GM18907 (cell line): Measurements from ENCODE around the gene FUZ.

Experiments
- ATAC-seq: cut with Tn5 transposase; IDR thresholded peaks from one replicate; pipeline ENCODE4 v1.9.1; 2021; ENCODE audit warnings: mild to moderate bottlenecking, moderate library complexity; ENCODE audit not compliant: unreplicated experiment

FUZ gene

GRCh38 chr19:49807904-49808675, 5.0 kb downstream of the FUZ start:
- no peak for ATAC-seq

GRCh38 chr19:49807058-49807903, 5.8 kb downstream of the FUZ start:
- ATAC-seq: no peak

GRCh38 chr19:49806620-49806959, 6.5 kb downstream of the FUZ start:
- no peak for ATAC-seq

- no peak for ATAC-seq
Observed at GRCh38 chr19:49805822-49806619, 7.1 kb downstream of the FUZ start.

- ATAC-seq: no peak
Observed at GRCh38 chr19:49803529-49803856, 9.6 kb downstream of the FUZ start.

- no peak for ATAC-seq
Observed at GRCh38 chr19:49802836-49803528, 10.1 kb downstream of the FUZ start.

GRCh38 chr19:49801966-49802661, 11.0 kb downstream of the FUZ start:
- no peak for ATAC-seq

- no peak for ATAC-seq
Observed at GRCh38 chr19:49801401-49801888, 11.6 kb downstream of the FUZ start.

GRCh38 chr19:49800771-49801170, 12.3 kb downstream of the FUZ start:
- no peak for ATAC-seq

GRCh38 chr19:49799798-49800376, 13.2 kb downstream of the FUZ start:
- ATAC-seq: no peak

GRCh38 chr19:49799271-49799797, 13.8 kb downstream of the FUZ start:
- ATAC-seq: no peak

- ATAC-seq: no peak
Observed at GRCh38 chr19:49798574-49798973, 14.5 kb downstream of the FUZ start.

- no peak for ATAC-seq
Observed at GRCh38 chr19:49795615-49796014, 17.5 kb downstream of the FUZ start.

- ATAC-seq: no peak
Observed at GRCh38 chr19:49793561-49793840, 19.6 kb downstream of the FUZ start.

GRCh38 chr19:49792829-49793560, 20.1 kb downstream of the FUZ start:
- ATAC-seq: no peak

GRCh38 chr19:49791776-49792445, 21.2 kb downstream of the FUZ start:
- no peak for ATAC-seq

- ATAC-seq: no peak
Observed at GRCh38 chr19:49790866-49791265, 22.2 kb downstream of the FUZ start.

- ATAC-seq: no peak
Observed at GRCh38 chr19:49788857-49789256, 24.2 kb downstream of the FUZ start.

- no peak for ATAC-seq
Observed at GRCh38 chr19:49787746-49788145, 25.3 kb downstream of the FUZ start.
